GM12875 (cell line): ENCODE measurements around the gene ABTB2.

Source experiments
- H3K4me3 ChIP-seq: one replicate; pipeline ENCODE4 v1.5.1; 2011; ENCODE audit warnings: low read depth, low read length, control low read depth
- TF ChIP-seq, protein P1 (sequence below): IDR thresholded peaks from 2 replicates; pipeline ENCODE4 v1.5.1; 2011; ENCODE audit warnings: low read depth, mild to moderate bottlenecking, control low read depth, inconsistent platforms, low read length, moderate library complexity, borderline replicate concordance; ENCODE audit not compliant: insufficient read depth

ABTB2 gene

DNA sequence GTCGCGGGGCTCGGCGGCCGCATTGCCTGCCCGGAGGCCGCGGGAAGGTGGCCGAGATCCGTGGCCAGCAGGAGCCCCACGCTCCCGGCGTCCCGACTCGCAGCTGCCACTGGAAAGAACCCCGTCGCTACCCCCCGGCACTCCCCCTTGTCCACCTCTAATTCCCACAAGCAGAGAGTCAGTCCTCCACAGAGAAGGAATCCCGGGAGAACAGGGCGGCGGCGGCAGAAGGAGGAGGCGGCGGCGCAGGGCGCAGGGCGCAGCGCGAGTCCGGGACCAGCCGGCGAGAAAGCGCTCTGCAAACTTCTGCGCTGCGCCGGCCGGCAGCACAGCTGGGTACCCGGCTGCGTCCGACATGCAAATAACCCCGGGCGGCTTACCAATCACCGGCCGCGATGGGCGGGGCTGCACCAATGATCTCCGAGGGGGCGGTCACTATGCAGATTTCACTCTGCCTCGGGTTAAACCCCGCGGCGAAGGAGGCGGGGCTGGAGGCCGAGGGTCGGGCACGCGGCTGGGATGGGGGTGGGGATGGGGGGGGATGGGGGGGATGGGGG lies at the start of gene ABTB2:
ABTB2 (minus strand) TSS at position 310 of the 557 bp plus-strand sequence.
- TF ChIP-seq, protein P1, sequence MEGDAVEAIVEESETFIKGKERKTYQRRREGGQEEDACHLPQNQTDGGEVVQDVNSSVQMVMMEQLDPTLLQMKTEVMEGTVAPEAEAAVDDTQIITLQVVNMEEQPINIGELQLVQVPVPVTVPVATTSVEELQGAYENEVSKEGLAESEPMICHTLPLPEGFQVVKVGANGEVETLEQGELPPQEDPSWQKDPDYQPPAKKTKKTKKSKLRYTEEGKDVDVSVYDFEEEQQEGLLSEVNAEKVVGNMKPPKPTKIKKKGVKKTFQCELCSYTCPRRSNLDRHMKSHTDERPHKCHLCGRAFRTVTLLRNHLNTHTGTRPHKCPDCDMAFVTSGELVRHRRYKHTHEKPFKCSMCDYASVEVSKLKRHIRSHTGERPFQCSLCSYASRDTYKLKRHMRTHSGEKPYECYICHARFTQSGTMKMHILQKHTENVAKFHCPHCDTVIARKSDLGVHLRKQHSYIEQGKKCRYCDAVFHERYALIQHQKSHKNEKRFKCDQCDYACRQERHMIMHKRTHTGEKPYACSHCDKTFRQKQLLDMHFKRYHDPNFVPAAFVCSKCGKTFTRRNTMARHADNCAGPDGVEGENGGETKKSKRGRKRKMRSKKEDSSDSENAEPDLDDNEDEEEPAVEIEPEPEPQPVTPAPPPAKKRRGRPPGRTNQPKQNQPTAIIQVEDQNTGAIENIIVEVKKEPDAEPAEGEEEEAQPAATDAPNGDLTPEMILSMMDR = no peak
- H3K4me3 ChIP-seq = peak within 1 kb of the TSS; percentile 57

- TF ChIP-seq, protein P1 = no peak
- no peak overlapping the region for H3K4me3 ChIP-seq
Observed at GRCh38 chr11:34407121-34407813, 49.5 kb upstream of the ABTB2 start.

DNA sequence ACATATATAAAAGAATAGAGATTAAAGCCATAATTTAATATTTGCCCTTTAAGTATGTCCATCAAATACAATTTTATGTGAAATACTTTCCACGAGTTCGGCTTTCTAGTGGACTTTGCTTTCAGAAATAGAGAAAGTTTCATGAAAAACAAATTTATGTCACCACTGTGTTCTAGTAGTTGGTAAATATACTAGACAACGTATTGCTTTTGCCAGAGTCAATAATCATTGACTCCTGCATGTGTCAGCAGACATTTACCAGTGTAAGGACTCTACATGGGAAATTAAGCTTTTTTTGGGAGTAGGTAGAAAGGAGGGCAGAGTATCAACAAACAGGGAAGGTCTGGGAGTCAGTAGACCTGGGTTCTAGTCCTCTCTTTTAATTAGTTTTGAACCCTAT lies 48.6 kb upstream of the ABTB2 start:
- no peak overlapping the region for H3K4me3 ChIP-seq
- TF ChIP-seq, protein P1 = no peak

DNA sequence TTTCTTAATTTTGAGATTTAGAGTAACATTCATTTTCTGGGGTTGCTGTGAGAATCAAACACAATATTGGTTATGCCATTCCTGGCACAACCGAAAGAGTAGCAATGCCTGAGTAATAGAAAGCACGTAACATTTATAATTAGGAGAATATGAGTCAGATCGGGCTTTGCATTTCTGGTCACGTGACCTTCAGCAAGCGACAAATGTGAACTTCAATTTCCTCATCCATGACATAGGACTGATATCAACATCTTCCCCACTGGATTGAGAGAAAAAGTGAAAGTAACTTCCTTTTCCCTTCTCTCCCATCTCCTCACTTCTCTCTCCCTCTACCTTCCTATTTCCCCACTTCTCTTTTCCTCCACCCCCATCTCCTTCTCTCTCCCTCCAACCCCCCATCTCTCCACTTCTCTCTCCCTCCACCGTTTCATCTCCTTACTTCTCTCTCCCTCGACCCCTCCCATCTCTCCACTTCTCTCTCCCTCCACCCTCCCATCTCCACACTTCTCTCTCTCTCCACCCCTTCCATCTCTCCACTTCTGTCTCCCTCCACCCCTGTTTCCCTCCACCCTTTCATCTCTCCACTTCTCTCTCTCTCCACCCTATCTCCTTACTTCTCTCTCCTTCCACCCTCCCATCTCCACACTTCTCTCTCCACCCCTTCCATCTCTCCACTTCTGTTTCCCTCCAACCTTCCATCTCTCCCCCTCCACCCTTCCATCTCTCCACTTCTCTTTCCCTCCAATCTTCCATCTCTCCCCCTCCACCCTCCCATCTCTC lies 47.5 kb upstream of the ABTB2 start:
- no peak overlapping the region for H3K4me3 ChIP-seq

GRCh38 chr11:34404280-34404679 lies 46.5 kb upstream of the ABTB2 start:
- H3K4me3 ChIP-seq = no peak overlapping the region
- TF ChIP-seq, protein P1 = no peak

More for the DNA sequence above, 47.5 kb upstream of the ABTB2 start:
- TF ChIP-seq, protein P1 = no peak

GRCh38 chr11:34403431-34403830 lies 45.6 kb upstream of the ABTB2 start:
- TF ChIP-seq, protein P1 = no peak

More at GRCh38 chr11:34403431-34403830, 45.6 kb upstream of the ABTB2 start:
- H3K4me3 ChIP-seq = no peak overlapping the region
